ENCODE data around the gene THOC2.
"Not testable (repeated sequence)": the region's sequence is repeated elsewhere in the genome, so short reads cannot be mapped to it uniquely, and the experiment has no call there.

Gene THOC2

GRCh38 chrX:123722193-123722592 is 10.7 kb downstream of the THOC2 start:
- H3K4me3 ChIP-seq (ENCODE audit: low read depth, low read length); H3K9me3 ChIP-seq (ENCODE audit: control insufficient read depth, insufficient read depth, low read depth, low read length); CTCF ChIA-PET; POLR2A ChIA-PET; H3K36me3 ChIP-seq (ENCODE audit: control insufficient read depth in 2 of 2, insufficient read depth in 1 of 2, low read length in 2 of 2); H3K27ac ChIP-seq (ENCODE audit: extremely low read depth, low read depth, low read length); H3K4me1 ChIP-seq (ENCODE audit: control insufficient read depth, insufficient read depth, low read length): not testable (repeated sequence)
- TF ChIP-seq ZNF280D (tag by site-specific recombination; IDR thresholded peaks at IDR 0.05) (peak; percentile 87; the same call in 1 of the 2 replicates), ZNF580 (tag by site-specific recombination; IDR thresholded peaks at IDR 0.05) (0 out of 2 replicates have a peak, but pooled peaks have one; percentile 62), ZNF146 (tag by site-specific recombination; IDR thresholded peaks at IDR 0.05) (peak; percentile 99)

GRCh38 chrX:123720486-123720885 is 12.4 kb downstream of the THOC2 start:
- Histone ChIP-seq H3K4me1 (ENCODE audit: control insufficient read depth, insufficient read depth, low read length) (no peaks in the 10 kb centered on the region; the same call in 1 of the 2 replicates), H3K36me3 (ENCODE audit: control insufficient read depth in 2 of 2, insufficient read depth in 1 of 2, low read length in 2 of 2) (peaks cover 0 to 8% of the 10 kb centered on the region in 2 experiments; a peak in 1 of 3 replicates), H3K4me3 (ENCODE audit: low read depth, low read length) (no peak overlapping the region), H3K9me3 (ENCODE audit: control insufficient read depth, insufficient read depth, low read depth, low read length) (no peaks in the 10 kb centered on the region), H3K27ac (ENCODE audit: extremely low read depth, low read depth, low read length) (no peak overlapping the region)
- POLR2A ChIA-PET = no interaction called here
- TF ChIP-seq ZSCAN4 (tag by site-specific recombination; IDR thresholded peaks at IDR 0.05) = no peak
- CTCF ChIA-PET = no interaction called here

- TF ChIP-seq ZNF792 (tag by site-specific recombination; IDR thresholded peaks at IDR 0.05) = no peak
- TF ChIP-seq GFI1B (tag by site-specific recombination; IDR thresholded peaks at IDR 0.05) = 0 out of 2 replicates have a peak, but pooled peaks have one; percentile 30
- H3K4me1 ChIP-seq (ENCODE audit: control insufficient read depth, insufficient read depth, low read length) = no peaks in the 10 kb centered on the region; the same call in 1 of the 2 replicates
- ChIA-PET CTCF (interaction anchor here (0.6 to 1.2 kb wide), 2 partner anchors 18 to 198 kb away, joined by 3 to 5 read pairs; no protein-coding TSS in a partner anchor), POLR2A (interaction anchor here (1.8 kb wide), 1 partner anchor 19 kb away, joined by 5 read pairs; the partner anchor contains the start of gene THOC2)
- H3K27ac ChIP-seq (ENCODE audit: extremely low read depth, low read depth, low read length) = no peak overlapping the region
- no peaks in the 10 kb centered on the region for H3K9me3 ChIP-seq (ENCODE audit: control insufficient read depth, insufficient read depth, low read depth, low read length)
- H3K36me3 ChIP-seq (ENCODE audit: control insufficient read depth in 2 of 2, insufficient read depth in 1 of 2, low read length in 2 of 2) = peaks cover 3 to 4% of the 10 kb centered on the region in 2 experiments; a peak in 2 of 3 replicates
- H3K4me3 ChIP-seq (ENCODE audit: low read depth, low read length) = no peak overlapping the region
These were observed 19.0 kb downstream of the THOC2 start for GRCh38 chrX:123713841-123714240.

GRCh38 chrX:123713434-123713833 is 19.4 kb downstream of the THOC2 start:
- no peak overlapping the region for H3K4me3 ChIP-seq (ENCODE audit: low read depth, low read length)
- no peaks in the 10 kb centered on the region for H3K9me3 ChIP-seq (ENCODE audit: control insufficient read depth, insufficient read depth, low read depth, low read length)
- POLR2A ChIA-PET = no interaction called here
- no peak for TF ChIP-seq ZNF24 (tag by site-specific recombination; IDR thresholded peaks at IDR 0.05)
- no peak for TF ChIP-seq TCF7L2 (IDR thresholded peaks at IDR 0.05; ENCODE audit: borderline replicate concordance, low read depth, low read length)
- no peak for TF ChIP-seq ZBTB21 (tag by site-specific recombination; IDR thresholded peaks at IDR 0.05)
- TF ChIP-seq PRDM4 (tag by site-specific recombination; IDR thresholded peaks at IDR 0.05) = no peak
- no peak for TF ChIP-seq ZNF692 (tag by site-specific recombination; IDR thresholded peaks at IDR 0.05)
- no peak for TF ChIP-seq ZNF155 (tag by site-specific recombination; IDR thresholded peaks at IDR 0.05)
- no peak for TF ChIP-seq ZNF664 (tag by site-specific recombination; IDR thresholded peaks at IDR 0.05)
- no peak for TF ChIP-seq ZBTB1 (tag by site-specific recombination; IDR thresholded peaks at IDR 0.05)
- TF ChIP-seq PRDM6 (tag by site-specific recombination; IDR thresholded peaks at IDR 0.05) = no peak
- no peak for TF ChIP-seq ZNF366 (tag by site-specific recombination; conservative IDR thresholded peaks at IDR 0.05)
- no peaks in the 10 kb centered on the region; the same call in 1 of the 2 replicates for H3K4me1 ChIP-seq (ENCODE audit: control insufficient read depth, insufficient read depth, low read length)
- peaks cover 3 to 4% of the 10 kb centered on the region in 2 experiments; a peak in 2 of 3 replicates for H3K36me3 ChIP-seq (ENCODE audit: control insufficient read depth in 2 of 2, insufficient read depth in 1 of 2, low read length in 2 of 2)
- CTCF ChIA-PET = interaction anchor here (1.2 kb wide), 1 partner anchor 19 kb away, joined by 3 read pairs; no protein-coding TSS in a partner anchor
- H3K27ac ChIP-seq (ENCODE audit: extremely low read depth, low read depth, low read length) = no peak overlapping the region

All from HEK293 (cell line).